Measurements from ENCODE around the gene SYPL2.

- TF ChIP-seq, protein P1, sequence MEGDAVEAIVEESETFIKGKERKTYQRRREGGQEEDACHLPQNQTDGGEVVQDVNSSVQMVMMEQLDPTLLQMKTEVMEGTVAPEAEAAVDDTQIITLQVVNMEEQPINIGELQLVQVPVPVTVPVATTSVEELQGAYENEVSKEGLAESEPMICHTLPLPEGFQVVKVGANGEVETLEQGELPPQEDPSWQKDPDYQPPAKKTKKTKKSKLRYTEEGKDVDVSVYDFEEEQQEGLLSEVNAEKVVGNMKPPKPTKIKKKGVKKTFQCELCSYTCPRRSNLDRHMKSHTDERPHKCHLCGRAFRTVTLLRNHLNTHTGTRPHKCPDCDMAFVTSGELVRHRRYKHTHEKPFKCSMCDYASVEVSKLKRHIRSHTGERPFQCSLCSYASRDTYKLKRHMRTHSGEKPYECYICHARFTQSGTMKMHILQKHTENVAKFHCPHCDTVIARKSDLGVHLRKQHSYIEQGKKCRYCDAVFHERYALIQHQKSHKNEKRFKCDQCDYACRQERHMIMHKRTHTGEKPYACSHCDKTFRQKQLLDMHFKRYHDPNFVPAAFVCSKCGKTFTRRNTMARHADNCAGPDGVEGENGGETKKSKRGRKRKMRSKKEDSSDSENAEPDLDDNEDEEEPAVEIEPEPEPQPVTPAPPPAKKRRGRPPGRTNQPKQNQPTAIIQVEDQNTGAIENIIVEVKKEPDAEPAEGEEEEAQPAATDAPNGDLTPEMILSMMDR (IDR thresholded peaks at IDR 0.05; ENCODE audit: low read depth, low read length): no peak
- TF ChIP-seq POLR2A (IDR thresholded peaks at IDR 0.05; ENCODE audit: extremely low read depth, insufficient read length) (no peak), MYC (IDR thresholded peaks at IDR 0.05; ENCODE audit: low read depth, low read length) (no peak)
- TF ChIP-seq, protein P2, sequence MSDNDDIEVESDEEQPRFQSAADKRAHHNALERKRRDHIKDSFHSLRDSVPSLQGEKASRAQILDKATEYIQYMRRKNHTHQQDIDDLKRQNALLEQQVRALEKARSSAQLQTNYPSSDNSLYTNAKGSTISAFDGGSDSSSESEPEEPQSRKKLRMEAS (IDR thresholded peaks at IDR 0.05; ENCODE audit: low read depth, low read length): no peak
Measured at GRCh38 chr1:109529881-109530456, 63.6 kb downstream of the SYPL2 start.
